ENCODE results near the gene UBE2K.
"Not testable (repeated sequence)": the region's sequence is repeated elsewhere in the genome, so short reads cannot be mapped to it uniquely, and the experiment has no call there.

Gene UBE2K

DNA sequence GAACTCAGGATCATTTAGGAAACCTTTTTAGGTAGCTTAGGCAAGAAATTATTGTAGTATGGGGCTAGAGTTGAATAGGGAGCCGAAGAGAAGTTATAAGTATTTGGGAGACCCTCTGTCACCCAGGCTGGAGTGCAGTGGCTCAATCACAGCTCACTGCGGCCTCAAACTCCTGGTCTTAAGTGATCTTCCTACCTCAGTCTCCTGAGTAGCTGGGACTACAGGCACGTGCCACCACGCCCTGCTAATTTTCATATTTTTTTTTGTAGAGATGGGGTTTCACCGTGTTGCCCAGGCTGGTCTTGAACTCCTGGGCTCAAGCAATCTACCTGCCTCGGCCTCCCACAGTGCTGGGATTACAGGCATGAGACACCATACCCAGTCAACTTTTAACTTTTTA lies 23.3 kb downstream of the UBE2K start:
- H3K36me3 ChIP-seq (replicated peaks); H3K4me1 ChIP-seq; H3K9me3 ChIP-seq; DNase-seq (ENCODE audit: low spot score in 2 of 2); H3K27me3 ChIP-seq (ENCODE audit: low read depth); H3K4me3 ChIP-seq; in situ Hi-C loops (cut with MboI; ENCODE audit: low sequenced_read_pairs): not testable (repeated sequence)

- in situ Hi-C loops (cut with MboI; ENCODE audit: low sequenced_read_pairs) = no loop called here
- DNase-seq (ENCODE audit: low spot score in 2 of 2) = no peak
- no peaks in the 10 kb centered on the region for H3K9me3 ChIP-seq
- H3K36me3 ChIP-seq (replicated peaks) = peaks cover 4% of the 10 kb centered on the region
- 0 out of 2 replicates have a peak, but pooled peaks cover 2% of the 10 kb centered on the region for H3K4me1 ChIP-seq
- no peak overlapping the region for H3K4me3 ChIP-seq
- H3K27me3 ChIP-seq (ENCODE audit: low read depth) = no peaks in the 10 kb centered on the region
These were observed 23.9 kb downstream of the UBE2K start for GRCh38 chr4:39721788-39722187.

- Histone ChIP-seq H3K9me3 (no peaks in the 10 kb centered on the region), H3K4me1 (peaks cover 15% of the 10 kb centered on the region), H3K36me3 (replicated peaks) (no peaks in the 10 kb centered on the region; the same call in 1 of the 2 replicates), H3K27me3 (ENCODE audit: low read depth) (no peaks in the 10 kb centered on the region), H3K4me3 (no peak overlapping the region)
- peak; percentile 38 to 65 for DNase-seq (ENCODE audit: low spot score in 2 of 2)
- in situ Hi-C loops (cut with MboI; ENCODE audit: low sequenced_read_pairs) = no loop called here
These were observed 31.6 kb downstream of the UBE2K start for GRCh38 chr4:39729557-39729956.

- no peak for DNase-seq (ENCODE audit: low spot score in 2 of 2)
- no peaks in the 10 kb centered on the region for H3K27me3 ChIP-seq (ENCODE audit: low read depth)
- H3K4me1 ChIP-seq = peaks cover 13% of the 10 kb centered on the region
- H3K9me3 ChIP-seq = no peaks in the 10 kb centered on the region
- in situ Hi-C loops (cut with MboI; ENCODE audit: low sequenced_read_pairs) = no loop called here
- H3K4me3 ChIP-seq = no peak overlapping the region
- H3K36me3 ChIP-seq (replicated peaks) = no peaks in the 10 kb centered on the region; the same call in 1 of the 2 replicates
These were observed 32.1 kb downstream of the UBE2K start for GRCh38 chr4:39730072-39730471.

GRCh38 chr4:39731908-39732307 lies 34.0 kb downstream of the UBE2K start:
- Histone ChIP-seq H3K27me3 (ENCODE audit: low read depth) (no peaks in the 10 kb centered on the region), H3K4me3 (no peak overlapping the region), H3K36me3 (replicated peaks) (no peaks in the 10 kb centered on the region; the same call in 1 of the 2 replicates), H3K4me1 (peaks cover 13% of the 10 kb centered on the region), H3K9me3 (no peaks in the 10 kb centered on the region)
- in situ Hi-C loops (cut with MboI; ENCODE audit: low sequenced_read_pairs) = no loop called here
- no peak for DNase-seq (ENCODE audit: low spot score in 2 of 2)

GRCh38 chr4:39732728-39733127 lies 34.8 kb downstream of the UBE2K start:
- Histone ChIP-seq H3K36me3 (replicated peaks) (no peaks in the 10 kb centered on the region; the same call in 1 of the 2 replicates), H3K4me3 (no peak overlapping the region), H3K27me3 (ENCODE audit: low read depth) (no peaks in the 10 kb centered on the region), H3K9me3 (no peaks in the 10 kb centered on the region), H3K4me1 (peaks cover 13% of the 10 kb centered on the region)
- no peak for DNase-seq (ENCODE audit: low spot score in 2 of 2)
- in situ Hi-C loops (cut with MboI; ENCODE audit: low sequenced_read_pairs) = no loop called here

GRCh38 chr4:39739591-39739990 lies 41.7 kb downstream of the UBE2K start:
- in situ Hi-C loops (cut with MboI; ENCODE audit: low sequenced_read_pairs); H3K9me3 ChIP-seq: not testable (repeated sequence)

GRCh38 chr4:39741401-39741800 lies 43.5 kb downstream of the UBE2K start:
- Histone ChIP-seq H3K27me3 (ENCODE audit: low read depth) (no peaks in the 10 kb centered on the region), H3K4me1 (no peaks in the 10 kb centered on the region), H3K9me3 (no peaks in the 10 kb centered on the region), H3K36me3 (replicated peaks) (peaks cover 14% of the 10 kb centered on the region), H3K4me3 (no peak overlapping the region)
- DNase-seq (ENCODE audit: low spot score in 2 of 2) = no peak
- in situ Hi-C loops (cut with MboI; ENCODE audit: low sequenced_read_pairs) = no loop called here

More at GRCh38 chr4:39739591-39739990, 41.7 kb downstream of the UBE2K start:
- H3K36me3 ChIP-seq (replicated peaks); DNase-seq (ENCODE audit: low spot score in 2 of 2); H3K27me3 ChIP-seq (ENCODE audit: low read depth); H3K4me1 ChIP-seq; H3K4me3 ChIP-seq: not testable (repeated sequence)

DNA sequence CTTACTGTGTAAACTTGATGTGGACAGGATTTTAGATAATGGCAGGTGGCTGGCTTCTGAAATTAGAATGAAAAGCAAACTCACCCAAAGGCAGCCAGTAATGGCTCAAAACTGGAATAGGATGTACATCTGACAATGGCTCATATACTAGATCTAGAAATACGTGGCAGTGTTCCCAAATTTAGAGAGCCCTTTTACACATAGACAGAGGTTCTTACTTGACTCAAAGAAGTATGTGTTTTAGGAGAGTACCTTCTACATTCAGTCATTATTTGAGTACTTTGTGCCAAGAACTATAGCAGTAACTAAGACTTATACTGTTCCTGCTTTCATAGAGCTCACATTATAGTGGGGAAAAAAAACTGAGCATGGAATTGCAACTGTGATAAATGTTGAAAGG lies 48.0 kb downstream of the UBE2K start:
- in situ Hi-C loops (cut with MboI; ENCODE audit: low sequenced_read_pairs) = no loop called here
- H3K36me3 ChIP-seq (replicated peaks) = peaks cover 31% of the 10 kb centered on the region
- no peak overlapping the region for H3K4me3 ChIP-seq
- DNase-seq (ENCODE audit: low spot score in 2 of 2) = no peak
- no peaks in the 10 kb centered on the region for H3K4me1 ChIP-seq
- no peaks in the 10 kb centered on the region for H3K27me3 ChIP-seq (ENCODE audit: low read depth)
- H3K9me3 ChIP-seq = no peaks in the 10 kb centered on the region

GRCh38 chr4:39750216-39750615 lies 52.3 kb downstream of the UBE2K start:
- H3K36me3 ChIP-seq (replicated peaks) = peaks cover 40% of the 10 kb centered on the region
- H3K9me3 ChIP-seq = no peaks in the 10 kb centered on the region
- H3K27me3 ChIP-seq (ENCODE audit: low read depth) = no peaks in the 10 kb centered on the region
- in situ Hi-C loops (cut with MboI; ENCODE audit: low sequenced_read_pairs) = no loop called here
- H3K4me1 ChIP-seq = no peaks in the 10 kb centered on the region
- DNase-seq (ENCODE audit: low spot score in 2 of 2) = no peak
- no peak overlapping the region for H3K4me3 ChIP-seq

DNA sequence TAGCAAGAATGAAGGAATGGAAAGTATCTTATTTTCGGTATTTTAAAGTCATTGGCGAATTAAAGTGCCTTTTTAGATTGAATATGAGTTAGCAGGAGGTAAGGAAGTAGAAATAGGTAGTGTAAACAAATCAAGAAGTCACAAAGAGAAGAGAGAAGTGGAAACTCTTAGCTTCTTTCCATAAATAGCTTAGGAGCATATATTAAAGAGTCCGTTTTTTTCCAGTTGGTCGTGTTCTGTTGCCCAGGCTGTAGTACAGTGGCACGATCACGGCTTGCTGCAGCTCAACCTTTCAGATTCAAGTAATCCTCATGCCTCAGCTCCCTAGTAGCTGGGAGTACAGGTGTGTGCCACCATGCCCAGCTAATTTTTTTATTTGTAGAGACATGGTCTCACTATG lies 56.4 kb downstream of the UBE2K start:
- no peaks in the 10 kb centered on the region for H3K4me1 ChIP-seq
- DNase-seq (ENCODE audit: low spot score in 2 of 2) = no peak
- no peaks in the 10 kb centered on the region for H3K9me3 ChIP-seq
- no peak overlapping the region for H3K4me3 ChIP-seq
- H3K36me3 ChIP-seq (replicated peaks) = peaks cover 39% of the 10 kb centered on the region
- H3K27me3 ChIP-seq (ENCODE audit: low read depth) = no peaks in the 10 kb centered on the region
- in situ Hi-C loops (cut with MboI; ENCODE audit: low sequenced_read_pairs) = no loop called here

DNA sequence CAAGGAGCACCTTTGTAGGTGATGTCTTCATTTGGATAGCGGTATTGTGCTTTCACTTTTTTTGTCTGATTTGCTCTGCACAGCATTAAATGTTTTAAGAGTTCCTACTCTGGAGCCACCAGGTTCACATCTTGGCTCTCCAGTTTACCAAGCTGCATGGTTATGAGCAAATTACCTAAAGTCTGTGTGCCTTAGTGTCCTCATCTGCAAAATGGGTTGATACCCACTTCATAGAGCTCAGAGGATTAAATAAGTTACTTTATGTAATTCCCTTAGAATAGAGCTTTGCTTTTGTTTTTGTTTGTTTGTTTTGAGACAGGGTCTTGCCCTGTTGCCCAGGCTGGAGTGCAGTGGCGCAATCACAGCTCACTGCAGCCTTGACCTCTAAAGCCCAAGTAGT lies 58.2 kb downstream of the UBE2K start:
- Histone ChIP-seq H3K36me3 (replicated peaks) (peaks cover 45% of the 10 kb centered on the region), H3K9me3 (no peaks in the 10 kb centered on the region), H3K4me3 (no peak overlapping the region), H3K4me1 (no peaks in the 10 kb centered on the region), H3K27me3 (ENCODE audit: low read depth) (no peaks in the 10 kb centered on the region)
- no peak for DNase-seq (ENCODE audit: low spot score in 2 of 2)
- in situ Hi-C loops (cut with MboI; ENCODE audit: low sequenced_read_pairs) = no loop called here

DNA sequence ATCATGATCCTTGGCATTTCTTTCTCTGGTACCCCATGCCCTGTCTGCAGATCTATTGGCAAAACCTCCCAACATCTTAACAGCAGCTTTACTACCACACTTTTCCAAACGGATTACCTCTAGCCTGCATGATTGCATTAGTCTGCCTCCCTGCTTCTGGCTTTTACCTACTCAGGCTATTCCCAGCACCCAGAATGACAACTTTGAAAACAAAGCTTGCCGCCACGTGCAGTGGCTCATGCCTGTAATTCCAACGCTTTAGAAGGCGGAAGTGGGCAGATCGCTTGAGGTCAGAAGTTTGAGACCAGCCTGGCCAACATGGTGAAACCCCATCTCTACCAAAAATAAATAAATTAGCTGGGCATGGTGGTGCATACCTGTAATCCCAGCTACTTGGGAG lies 60.2 kb downstream of the UBE2K start:
- Histone ChIP-seq H3K9me3 (no peaks in the 10 kb centered on the region), H3K4me1 (no peaks in the 10 kb centered on the region), H3K4me3 (no peak overlapping the region), H3K36me3 (replicated peaks) (peaks cover 48% of the 10 kb centered on the region), H3K27me3 (ENCODE audit: low read depth) (no peaks in the 10 kb centered on the region)
- in situ Hi-C loops (cut with MboI; ENCODE audit: low sequenced_read_pairs) = no loop called here
- no peak for DNase-seq (ENCODE audit: low spot score in 2 of 2)

GRCh38 chr4:39759569-39759968 lies 61.6 kb downstream of the UBE2K start:
- H3K4me3 ChIP-seq = no peak overlapping the region

DNA sequence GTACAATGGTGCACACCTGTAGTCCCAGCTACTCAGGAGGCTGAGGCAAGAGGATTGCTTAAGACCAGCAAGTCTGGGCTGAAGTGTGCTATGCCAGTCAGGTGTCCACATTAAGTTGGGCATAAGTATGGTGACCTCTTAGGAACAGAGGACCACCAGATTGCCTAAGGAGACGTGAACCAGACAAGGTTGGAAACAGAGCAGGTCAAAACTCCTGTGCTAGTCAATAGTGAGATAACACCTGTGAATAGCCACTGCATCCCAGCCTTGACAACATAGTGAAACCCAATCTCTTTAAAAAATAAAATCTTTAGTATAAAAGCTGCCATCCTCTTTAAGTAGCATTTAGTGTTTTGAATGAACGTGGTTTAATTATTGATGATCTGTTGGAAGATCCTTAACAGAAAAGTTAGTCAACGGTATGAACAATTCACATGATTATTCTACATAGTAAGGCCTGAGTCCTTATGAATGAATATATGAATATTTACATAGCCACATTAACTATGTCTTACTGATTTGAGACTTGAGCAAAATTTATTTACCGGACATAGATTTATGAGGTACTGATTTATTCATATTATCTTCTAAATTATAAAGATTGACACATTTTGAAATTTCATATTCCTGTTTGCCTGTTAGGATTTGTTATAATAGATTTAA lies 63.2 kb downstream of the UBE2K start:
- no peak overlapping the region for H3K4me3 ChIP-seq
- no peak for DNase-seq (ENCODE audit: low spot score in 2 of 2)
- H3K36me3 ChIP-seq (replicated peaks) = peaks cover 42% of the 10 kb centered on the region
- in situ Hi-C loops (cut with MboI; ENCODE audit: low sequenced_read_pairs) = no loop called here
- no peaks in the 10 kb centered on the region for H3K9me3 ChIP-seq
- H3K27me3 ChIP-seq (ENCODE audit: low read depth) = no peaks in the 10 kb centered on the region
- no peaks in the 10 kb centered on the region for H3K4me1 ChIP-seq

More at GRCh38 chr4:39759569-39759968, 61.6 kb downstream of the UBE2K start:
- Histone ChIP-seq H3K36me3 (replicated peaks) (peaks cover 46% of the 10 kb centered on the region), H3K27me3 (ENCODE audit: low read depth) (no peaks in the 10 kb centered on the region), H3K9me3 (no peaks in the 10 kb centered on the region), H3K4me1 (no peaks in the 10 kb centered on the region)
- DNase-seq (ENCODE audit: low spot score in 2 of 2) = no peak
- in situ Hi-C loops (cut with MboI; ENCODE audit: low sequenced_read_pairs) = no loop called here

Measured in HAP-1 (cell line).